GM19397 (cell line): Measurements from ENCODE around the gene CEP295NL.
"Not testable (repeated sequence)": the region's sequence is repeated elsewhere in the genome, so short reads cannot be mapped to it uniquely, and the experiment has no call there.

ENCODE experiments used
- ATAC-seq: cut with Tn5 transposase; IDR thresholded peaks from one replicate; pipeline ENCODE4 v1.9.1; 2021; ENCODE audit warnings: mild to moderate bottlenecking, moderate library complexity; ENCODE audit not compliant: unreplicated experiment

CEP295NL gene

DNA sequence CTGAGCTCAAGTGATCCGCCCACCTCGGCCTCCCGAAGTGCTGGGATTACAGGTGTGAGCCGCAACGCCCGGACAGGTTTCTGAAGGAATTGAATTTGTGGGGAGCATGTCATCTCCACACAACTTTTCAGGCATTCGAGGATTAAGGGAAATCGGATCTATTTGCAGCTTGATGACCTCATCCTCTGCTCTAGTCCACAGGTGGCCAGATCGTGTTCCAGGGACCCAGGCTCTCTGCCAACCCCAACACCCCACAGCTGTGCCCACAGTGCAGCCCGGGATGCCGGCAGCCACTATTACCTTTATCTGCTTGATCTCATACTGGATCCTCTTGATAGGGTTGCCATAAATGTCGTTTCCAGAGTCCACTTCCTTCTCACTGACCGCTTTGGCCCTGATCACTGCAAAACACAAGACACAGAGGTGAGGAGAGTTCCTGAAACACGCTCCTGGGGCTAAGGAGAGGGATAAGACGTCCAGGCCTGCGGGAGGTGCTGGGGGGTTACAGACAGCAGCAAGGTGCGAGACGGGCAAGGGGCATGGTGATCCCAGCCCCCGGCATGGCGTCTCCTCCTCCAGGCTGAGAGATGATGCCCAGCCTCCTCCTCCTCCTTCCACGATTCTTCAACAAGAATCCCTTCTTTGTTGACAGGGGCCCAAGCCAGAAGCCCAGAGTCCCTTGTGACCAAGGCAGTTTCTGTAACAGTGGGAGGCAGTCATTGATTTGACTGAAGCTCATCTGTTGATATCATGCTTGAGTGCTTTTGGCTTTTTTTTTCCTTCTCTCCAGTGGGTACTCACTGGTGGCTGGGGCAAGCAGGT is 29.3 kb downstream of the CEP295NL start:
- no peak for ATAC-seq

DNA sequence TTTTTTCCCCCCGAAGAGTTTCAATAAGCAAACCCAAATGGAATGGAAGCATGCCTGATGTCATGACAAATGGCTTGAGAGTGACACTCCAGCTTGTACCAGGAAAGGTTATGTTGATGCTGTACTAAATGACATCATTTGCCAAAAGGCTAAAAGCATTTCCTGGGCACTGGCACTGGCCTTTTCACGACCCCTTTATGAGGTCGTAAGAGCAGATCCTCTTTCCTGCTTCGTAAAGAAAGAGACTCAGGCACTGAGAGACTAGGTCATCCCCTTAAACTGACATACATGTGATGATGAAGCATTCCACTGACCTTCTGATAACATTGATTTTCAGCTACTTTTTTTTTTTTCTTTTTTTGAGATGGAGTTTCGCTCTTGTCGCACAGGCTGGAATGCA is 30.5 kb downstream of the CEP295NL start:
- ATAC-seq = no peak

DNA sequence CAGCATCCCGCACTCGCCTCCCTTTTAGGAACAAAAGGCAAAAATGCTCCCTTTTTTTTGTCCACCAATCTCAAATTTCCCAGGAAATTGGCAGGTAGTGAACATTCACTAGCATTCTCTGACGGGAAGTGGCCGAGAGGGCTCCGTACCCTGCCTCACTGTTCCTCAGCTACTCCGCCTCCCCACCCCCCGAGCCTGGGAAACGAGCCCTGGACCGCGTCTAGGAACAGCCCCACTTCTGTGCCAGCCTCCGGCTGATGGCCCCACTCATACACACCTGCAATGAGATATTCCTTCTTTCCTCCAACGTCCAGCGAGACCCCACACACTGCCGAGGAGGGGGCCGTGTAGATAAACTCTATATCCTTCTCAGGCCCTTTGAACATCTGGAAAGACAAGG is 32.4 kb downstream of the CEP295NL start:
- no peak for ATAC-seq

DNA sequence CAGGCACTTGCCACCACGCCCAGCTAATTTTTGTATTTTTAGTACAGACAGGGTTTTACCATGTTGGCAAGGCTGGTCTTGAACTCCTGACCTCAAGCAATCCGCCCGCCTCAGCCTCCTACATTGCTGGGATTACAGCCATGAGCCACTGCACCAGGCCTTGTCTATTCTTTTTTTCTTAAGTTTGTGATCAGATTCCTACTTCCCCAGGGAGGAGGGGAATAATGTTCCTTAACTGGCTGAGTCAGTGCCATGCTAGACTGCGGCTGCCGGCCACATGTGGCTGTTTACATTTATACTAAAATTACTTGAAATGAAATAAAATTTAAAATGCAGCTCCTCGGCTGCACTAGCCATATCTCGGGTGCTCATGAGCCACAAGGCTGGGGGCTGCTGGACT is 34.6 kb downstream of the CEP295NL start:
- no peak for ATAC-seq

DNA sequence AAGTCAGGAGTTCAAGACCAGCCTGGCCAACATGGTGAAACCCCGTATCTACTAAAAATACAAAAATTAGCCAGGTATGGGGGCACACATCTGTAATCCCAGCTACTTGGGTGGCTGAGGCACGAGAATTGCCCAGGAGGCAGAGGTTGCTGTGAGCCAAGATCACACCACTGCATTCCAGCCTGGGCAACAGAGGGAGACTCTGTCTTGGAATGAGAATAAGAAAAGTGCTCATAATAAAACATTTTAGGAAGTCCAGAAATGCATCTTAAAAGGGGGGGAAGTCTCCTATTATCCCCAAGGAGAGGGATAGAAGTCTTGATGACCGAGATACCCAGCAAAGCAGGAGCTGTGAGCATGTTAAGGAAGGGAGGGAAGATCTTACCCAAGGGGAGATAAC is 36.0 kb downstream of the CEP295NL start:
- not testable (repeated sequence) for ATAC-seq

DNA sequence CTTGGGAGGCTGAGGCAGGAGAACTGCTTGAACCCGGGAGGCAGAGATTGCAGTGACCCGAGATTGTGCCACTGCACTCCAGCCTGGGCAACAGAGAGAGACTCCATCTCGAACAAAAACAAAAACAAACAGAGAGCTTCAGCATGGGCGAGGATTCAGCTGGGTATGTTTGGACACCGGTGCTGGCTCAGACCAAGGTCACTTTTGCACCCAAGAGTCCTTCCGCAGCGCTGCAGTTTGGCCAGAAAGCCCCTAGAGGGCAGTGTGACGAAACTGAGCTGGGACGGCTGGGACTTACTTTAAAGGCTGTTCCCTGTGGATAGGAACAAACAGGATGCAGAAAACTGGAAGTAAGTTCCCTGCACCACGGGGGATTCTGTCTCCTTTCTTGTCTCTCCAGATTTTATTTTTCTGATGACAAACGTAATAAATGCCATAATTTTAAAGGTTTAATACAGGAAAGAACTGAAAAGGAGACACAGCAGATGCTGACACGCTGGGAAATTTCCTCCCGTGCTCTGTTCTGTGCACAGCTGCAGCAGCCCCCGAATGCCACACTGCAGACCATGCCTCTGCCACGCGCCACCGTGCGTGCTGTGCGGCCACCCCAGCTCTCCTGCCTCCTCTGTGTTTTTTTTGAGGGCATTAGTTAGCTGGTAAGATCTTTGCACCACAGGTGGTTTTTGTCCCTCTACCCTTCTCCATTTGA is 37.2 kb downstream of the CEP295NL start:
- no peak for ATAC-seq

DNA sequence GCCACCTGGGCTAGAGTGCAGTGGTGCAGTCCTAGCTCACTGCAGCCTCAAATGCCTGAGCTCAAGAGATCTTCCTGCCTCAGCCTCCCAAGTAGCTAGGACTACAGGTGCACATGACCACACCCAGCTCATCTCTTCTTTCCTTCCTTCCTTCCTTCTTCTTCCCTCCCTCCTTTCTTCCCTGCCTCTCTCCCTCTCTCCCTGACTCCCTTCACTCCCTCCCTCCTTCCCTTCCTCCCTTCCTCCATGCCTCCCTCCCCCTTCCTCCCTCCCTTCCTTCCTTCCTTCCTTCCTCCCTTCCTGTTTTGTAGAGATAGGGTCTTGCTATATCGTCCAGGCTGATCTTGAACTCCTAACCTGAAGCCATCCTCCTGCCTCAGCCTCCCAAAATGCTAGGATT is 38.9 kb downstream of the CEP295NL start:
- ATAC-seq = no peak

DNA sequence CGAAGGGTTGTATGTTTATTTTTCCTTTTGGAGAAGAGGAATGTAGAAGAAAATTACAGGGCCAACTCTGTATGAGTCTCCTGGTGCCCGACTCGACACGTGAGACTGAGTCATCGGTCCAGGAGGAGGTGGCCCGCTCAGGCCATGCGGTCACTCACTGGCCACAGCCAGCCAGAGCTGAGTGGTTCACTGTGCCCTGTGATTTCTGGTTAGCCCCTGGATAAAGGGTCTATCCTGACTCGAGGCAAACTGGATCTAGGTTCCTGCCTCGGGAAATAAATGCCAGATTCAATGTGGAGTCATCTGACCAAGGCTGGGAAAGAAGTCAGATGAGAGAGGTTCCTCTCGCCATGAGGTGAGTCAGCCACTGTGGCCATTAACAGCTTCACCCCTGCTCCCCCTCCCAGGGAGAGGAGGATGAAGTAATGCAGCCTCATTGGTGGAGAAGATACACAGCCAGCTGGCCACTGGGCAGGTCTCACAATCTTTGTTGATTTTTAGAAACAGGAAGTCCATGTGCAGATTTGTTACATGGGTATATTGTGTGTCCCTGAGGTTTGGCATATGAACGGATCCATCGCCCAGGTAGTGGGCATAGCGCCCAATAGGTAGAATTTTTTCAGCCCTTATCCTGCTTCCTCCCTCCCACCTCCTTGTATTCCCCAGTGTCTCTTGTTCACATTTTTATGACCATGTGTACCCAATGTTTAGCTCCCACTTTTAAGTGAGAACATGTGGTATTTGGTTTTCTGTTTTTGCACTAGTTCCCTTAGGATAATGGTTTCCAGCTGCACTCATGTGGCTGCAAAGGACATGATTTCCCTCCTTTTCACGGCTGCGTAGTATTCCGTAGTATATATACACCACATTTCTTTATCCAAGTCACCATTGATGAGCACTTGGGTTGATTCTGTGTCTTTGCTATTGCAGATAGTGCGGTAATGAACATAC is 40.7 kb downstream of the CEP295NL start:
- no peak for ATAC-seq

DNA sequence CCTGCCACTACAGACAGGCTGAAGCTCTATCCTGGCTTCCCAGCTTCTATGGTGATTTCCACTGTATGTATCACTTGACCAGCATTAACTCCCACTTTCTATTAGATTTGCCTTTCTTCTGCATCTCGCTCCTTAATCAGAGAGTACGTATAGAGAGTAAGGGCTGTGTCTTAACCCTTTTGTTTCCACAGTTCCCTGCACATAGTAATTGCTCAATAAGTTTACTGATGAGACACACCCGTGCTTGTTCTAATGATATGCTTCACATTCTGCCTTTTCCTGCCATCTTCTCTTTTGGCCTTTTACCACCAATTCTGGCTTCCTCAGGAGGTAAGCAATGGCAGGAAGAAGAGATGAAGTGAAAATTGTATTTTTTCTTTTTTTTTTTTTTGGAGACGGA is 41.8 kb downstream of the CEP295NL start:
- no peak for ATAC-seq

DNA sequence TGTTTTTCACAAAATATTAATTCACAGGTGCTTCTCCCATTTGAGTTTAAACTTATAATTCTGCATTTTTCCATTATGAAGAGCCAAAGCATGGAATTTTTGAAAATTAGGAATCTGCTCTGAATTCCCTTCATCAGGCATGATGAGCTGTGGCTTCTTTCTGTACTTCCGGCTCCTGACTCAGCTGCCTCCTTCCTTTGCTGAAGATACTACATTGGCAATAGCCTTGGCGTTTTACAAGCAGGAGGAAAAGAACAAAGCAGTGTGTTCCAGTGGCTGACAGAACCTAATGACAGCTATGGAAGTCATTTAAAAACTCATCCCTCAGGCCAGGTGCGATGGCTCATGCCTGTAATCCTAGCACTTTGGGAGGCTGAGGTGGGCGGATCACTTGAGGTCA is 44.0 kb downstream of the CEP295NL start:
- no peak for ATAC-seq

DNA sequence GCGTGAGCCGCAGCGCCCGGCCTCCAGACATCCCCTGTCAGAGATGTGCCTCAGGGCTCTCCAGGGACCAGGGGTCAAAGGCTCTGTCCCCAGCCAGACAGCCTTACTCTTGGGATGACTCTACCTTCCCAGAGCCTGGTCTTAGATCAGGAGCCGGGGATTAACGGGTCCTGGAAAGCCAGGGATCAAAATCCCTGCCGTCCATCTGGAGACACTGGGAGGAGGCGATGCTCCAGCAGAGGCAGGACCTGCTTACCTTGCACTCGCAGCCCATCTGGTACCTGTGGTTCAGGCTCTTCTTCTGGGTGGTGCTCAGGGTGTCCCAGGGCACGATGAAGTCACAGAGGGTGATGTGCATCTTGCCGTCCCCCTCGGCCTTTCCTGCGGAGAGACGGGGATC is 45.7 kb downstream of the CEP295NL start:
- ATAC-seq = no peak

DNA sequence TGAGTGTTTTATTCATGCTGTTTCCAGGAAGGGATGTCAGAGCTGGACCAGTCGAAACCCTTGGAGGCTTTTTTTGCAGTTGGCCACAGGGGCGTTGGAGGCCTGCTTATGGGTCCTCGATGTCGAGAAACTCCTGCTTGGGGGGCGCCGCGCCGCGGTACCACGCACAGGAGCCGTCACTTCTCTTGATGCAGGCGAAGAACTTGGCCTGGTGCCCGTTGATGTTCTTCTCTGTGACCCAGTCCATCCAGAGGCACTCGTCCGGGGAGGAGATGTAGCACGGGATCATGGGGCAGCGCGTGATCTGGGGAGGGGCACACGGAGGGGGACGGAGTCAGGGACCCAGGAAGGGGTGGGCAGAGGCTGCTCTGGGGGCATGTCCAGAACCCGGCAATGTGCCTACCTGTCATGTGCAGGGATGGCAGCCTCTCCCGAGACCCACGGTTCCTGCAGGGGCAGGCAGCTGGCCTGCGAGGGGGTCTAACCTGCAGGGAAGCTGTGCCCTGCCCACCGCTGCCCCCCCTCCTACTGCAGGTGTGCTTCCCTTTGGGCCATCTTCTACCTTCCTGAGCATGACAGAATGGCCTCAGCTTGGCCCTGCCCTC is 47.3 kb downstream of the CEP295NL start:
- no peak for ATAC-seq

DNA sequence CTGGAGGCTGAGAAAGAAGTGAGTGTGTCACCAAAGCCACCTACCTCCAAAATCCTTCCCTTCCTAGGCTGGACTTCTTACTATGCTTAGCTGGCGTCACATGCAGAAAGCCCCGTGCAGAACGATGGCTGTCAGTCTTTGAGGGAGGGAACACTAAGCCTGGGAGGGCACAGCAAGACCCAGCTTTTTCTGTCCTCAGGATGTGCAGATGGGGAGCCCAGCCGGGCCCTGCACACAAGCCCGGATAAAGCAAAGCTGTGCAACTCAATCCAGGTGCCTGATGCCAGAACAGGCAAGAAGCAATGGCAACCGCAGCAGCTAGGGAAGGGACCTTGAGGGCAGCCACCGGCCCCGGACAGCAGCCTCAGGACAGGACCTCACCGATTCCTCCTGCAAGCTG is 48.5 kb downstream of the CEP295NL start:
- ATAC-seq = no peak

DNA sequence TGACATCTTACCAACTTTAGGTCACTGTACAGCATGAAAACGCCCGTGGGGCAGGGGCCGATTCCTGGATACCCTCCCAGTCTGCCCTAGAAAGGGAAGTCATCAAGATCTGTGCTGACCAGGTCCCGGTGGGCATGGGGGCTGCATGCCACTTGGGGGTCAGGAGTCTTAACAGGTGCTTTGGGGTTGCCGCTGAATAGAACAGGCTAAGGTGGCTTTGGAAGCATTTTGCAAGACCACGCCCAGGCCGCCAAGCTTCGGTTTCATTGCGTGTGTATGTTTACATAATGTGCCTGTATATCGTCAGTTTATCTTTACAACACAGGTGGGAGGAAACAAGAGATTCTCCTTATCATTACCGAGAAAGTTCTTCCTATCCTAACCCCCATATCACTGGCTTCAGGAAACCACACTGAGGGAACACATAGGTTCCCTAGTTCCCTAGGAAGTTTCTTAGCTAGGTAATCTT is 49.0 kb downstream of the CEP295NL start:
- ATAC-seq = no peak

DNA sequence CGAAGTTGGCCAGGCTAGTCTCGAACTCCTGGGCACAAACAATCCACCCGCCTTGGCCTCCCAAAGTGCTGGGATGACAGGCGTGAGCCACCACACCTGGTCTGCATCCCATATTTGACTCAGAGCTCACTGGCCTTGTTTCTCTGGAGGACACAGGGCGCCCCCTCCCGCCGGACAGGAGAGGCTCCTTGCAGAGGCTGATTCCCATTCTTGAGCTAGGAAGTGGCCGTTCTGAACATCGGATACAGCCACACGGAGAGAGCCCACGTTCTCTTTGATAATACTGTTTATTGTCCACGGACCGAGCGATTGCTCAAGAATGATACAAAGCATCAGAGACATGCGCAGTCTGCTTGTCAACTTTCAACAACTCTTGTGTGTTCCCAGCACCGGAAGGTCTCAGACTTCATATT is 50.3 kb downstream of the CEP295NL start:
- no peak for ATAC-seq

DNA sequence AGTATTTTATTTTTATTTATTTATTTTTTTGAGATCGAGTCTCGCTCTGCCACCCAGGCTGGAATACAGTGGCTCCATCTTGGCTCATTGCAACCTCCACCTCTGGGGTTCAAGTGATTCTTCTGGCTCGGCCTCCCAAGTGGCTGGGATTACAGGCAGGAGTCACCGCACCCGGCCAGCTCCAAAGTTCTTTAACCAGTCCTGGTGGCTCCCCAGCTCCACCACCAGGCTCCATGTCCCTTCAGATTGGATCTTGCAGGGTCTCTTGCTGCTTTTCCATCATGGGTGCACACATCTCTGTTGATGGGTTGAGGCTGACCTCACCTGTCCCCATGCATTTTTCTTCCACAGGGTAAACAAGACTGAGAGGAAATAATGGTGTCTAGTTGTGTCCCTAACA is 54.0 kb downstream of the CEP295NL start:
- no peak for ATAC-seq

DNA sequence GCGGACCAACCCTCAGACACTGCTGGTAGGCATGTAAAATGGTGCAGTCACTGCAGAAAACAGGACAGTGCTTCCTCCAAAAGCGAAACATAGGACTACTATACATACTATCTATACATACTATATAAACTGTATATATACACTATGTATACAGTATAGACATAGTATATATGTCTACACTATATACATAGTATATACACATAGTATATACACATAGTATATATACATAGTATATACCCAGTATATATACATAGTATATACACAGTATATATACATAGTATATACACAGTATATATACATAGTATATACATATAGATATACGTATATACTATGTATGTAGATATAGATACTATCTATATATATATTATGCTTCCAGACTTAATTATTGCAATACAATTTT is 55.9 kb downstream of the CEP295NL start:
- ATAC-seq = no peak

DNA sequence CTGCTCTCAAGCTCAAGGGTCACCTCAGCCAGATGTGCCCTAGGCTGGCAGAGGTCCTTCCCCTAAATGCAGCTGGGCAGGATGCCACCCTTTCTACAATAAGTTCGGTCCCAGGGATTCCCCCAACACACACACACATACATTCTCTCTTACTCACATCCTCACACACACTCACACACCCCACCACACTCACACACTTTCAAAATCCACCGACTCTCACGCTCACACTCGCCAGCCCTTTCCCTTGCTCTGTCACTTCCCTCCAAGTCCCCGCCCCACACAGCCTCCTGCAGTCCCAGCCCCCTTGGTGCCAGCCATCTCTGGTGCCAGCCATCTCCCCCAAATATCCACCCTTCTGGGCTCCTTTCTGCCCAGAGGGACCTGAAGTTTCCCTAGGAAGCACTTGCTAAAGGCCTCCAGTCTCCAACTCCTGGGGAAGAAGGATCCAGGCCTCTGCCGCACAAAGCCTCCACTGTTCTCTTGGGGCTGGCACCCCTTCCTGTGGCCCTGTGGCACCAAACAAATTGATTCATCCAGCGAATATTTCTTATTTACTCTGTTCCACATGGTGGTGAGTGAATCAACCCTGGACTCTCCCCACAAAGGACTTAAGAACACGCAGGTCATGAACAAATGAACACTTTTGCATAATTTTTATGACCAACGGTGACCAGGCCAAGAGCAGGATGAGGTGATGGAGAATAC is 58.5 kb downstream of the CEP295NL start:
- ATAC-seq = no peak

DNA sequence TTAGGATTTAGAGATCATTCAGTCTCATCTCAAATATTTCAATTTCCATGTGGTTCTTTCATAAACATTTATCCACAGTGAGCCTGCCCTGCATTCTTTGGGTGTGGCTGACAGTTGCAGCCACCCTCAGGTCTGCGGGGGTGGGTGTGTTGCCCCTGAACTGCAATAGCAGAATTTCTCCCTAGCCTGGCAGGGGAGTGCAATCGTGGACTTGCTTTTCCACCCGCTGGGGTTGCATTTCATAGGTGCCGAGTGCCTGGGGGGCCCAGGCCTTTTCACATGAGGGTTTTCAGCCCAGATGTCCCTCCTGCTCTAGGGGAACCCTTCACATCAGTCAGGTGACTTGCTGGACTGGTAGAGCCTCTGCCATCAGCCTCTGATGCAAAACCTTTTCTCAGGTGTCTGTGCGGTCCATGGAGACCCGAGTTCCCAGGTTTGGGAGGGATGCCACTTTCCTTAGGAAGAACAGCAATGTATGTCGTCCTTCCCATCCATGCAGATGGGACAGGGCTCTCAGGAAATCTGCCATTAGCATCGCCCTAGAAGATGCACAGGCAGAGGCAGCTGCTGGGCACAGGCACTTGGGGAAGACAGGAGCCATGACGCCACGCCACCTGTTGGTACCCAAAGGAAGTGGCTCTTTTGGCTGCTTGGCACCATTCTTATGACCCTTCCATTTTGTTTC is 60.0 kb downstream of the CEP295NL start:
- ATAC-seq = no peak
